T-cell (primary cell): ENCODE data around the gene THPO. TPM values are rescaled to one million over a fixed set of nuclear protein-coding genes. Genes with fewer than 3 reads are reported as not detected.

Experiments
- ATAC-seq, 4 experiments: fragments of 200-7000 bp in 3 of 4; fragments of 150-1000 bp in 1 of 4; cut with Tn5 transposase; replicated peaks in 1 of 4; 1 replicate in 3 of 4; 2 replicates in 1 of 4; pipeline ENCODE4 v1.10.0; 2021; ENCODE audit warnings: moderate library complexity in 3 of 4, mild to moderate bottlenecking in 2 of 4, moderate number of reproducible peaks in 1 of 4
- CTCF ChIA-PET, 2 donors: fragments of 300-600 bp; sonication (Branson Sonifier 250); formaldehyde crosslinking; loops; one replicate each; lab custom pipeline; 2022; ENCODE audit warnings: antibody characterized with exemption in 2 of 2; lab: Charles Lee
- POLR2A ChIA-PET, 2 donors: fragments of 300-600 bp; sonication (Branson Sonifier 250); formaldehyde crosslinking; loops; one replicate each; lab custom pipeline; 2022; ENCODE audit warnings: antibody characterized with exemption in 2 of 2; lab: Charles Lee
- DNase-seq, 35 experiments: peaks; one replicate each; pipeline versions ENCODE4 v3.0.0 to v3.0.0-alpha.2; 2013 to 2023
- H3K27ac ChIP-seq: one replicate; pipeline ENCODE4 v1.5.1; 2013; ENCODE audit warnings: low read length
- H3K27me3 ChIP-seq, 2 experiments: replicated peaks in 1 of 2; 1 replicate in 1 of 2; 2 replicates in 1 of 2; pipeline versions ENCODE4 v1.6.1 to v1.7.0; 2013; ENCODE audit warnings: low read length in 1 of 2, mixed read lengths in 1 of 2; ENCODE audit not compliant: control insufficient read depth in 2 of 2, insufficient read depth in 2 of 2; ENCODE audit errors: extremely low read depth in 1 of 2
- H3K36me3 ChIP-seq, 2 donors: 1 replicate in 1 of 2; 2 replicates in 1 of 2; pipeline versions ENCODE4 v1.6.1 to v1.7.0; 2013; ENCODE audit warnings: low read length in 1 of 2; ENCODE audit not compliant: control insufficient read depth in 2 of 2, insufficient read depth in 1 of 2; ENCODE audit errors: extremely low read depth in 1 of 2
- H3K4me1 ChIP-seq, 2 experiments: 1 replicate in 1 of 2; 2 replicates in 1 of 2; pipeline versions ENCODE4 v1.6.1 to v1.7.0; 2013; ENCODE audit warnings: low read length in 2 of 2, mixed read lengths in 1 of 2; ENCODE audit not compliant: insufficient read depth in 2 of 2, control insufficient read depth in 1 of 2; ENCODE audit errors: extremely low read depth in 1 of 2
- H3K4me3 ChIP-seq, 2 donors: 1 replicate in 1 of 2; 2 replicates in 1 of 2; pipeline versions ENCODE4 v1.5.1 to v1.7.0; 2013; ENCODE audit warnings: mild to moderate bottlenecking in 2 of 2, low read length in 1 of 2, moderate library complexity in 1 of 2; ENCODE audit not compliant: control insufficient read depth in 1 of 2; ENCODE audit errors: extremely low read depth in 1 of 2
- H3K9me3 ChIP-seq: 2 replicates; pipeline ENCODE4 v1.7.0; 2013
- H3K27ac Mint-ChIP-seq, 2 donors: one replicate each; pipeline ENCODE4 v1.8.0; 2020 to 2021; ENCODE audit warnings: mild to moderate bottlenecking in 2 of 2, mixed read lengths in 2 of 2
- H3K27me3 Mint-ChIP-seq, 2 donors: one replicate each; pipeline ENCODE4 v1.8.0; 2021 to 2022; ENCODE audit warnings: mixed read lengths in 2 of 2
- H3K36me3 Mint-ChIP-seq: one replicate; pipeline ENCODE4 v1.8.0; 2021; ENCODE audit warnings: mixed read lengths
- H3K4me1 Mint-ChIP-seq, 3 donors: one replicate each; pipeline ENCODE4 v1.8.0; 2020 to 2022; ENCODE audit warnings: mixed read lengths in 3 of 3, mild to moderate bottlenecking in 1 of 3
- H3K4me3 Mint-ChIP-seq, 3 donors: one replicate each; pipeline ENCODE4 v1.8.0; 2020 to 2022; ENCODE audit warnings: mild to moderate bottlenecking in 3 of 3, mixed read lengths in 3 of 3, moderate library complexity in 3 of 3
- H3K9me3 Mint-ChIP-seq, 3 donors: one replicate each; pipeline ENCODE4 v1.8.0; 2020 to 2022; ENCODE audit warnings: mixed read lengths in 3 of 3
- WGBS: methylation state at CpG from one replicate; pipeline ENCODE4 v1.1.5; 2013; ENCODE audit warnings: missing lambda C conversion rate; ENCODE audit not compliant: insufficient coverage; 5-methylcytosine and 5-hydroxymethylcytosine counted together
- total RNA-seq, 35 experiments: library from RNA in 6 of 35; stranded (reverse) in 6 of 35; fragments of 120-200 nt in 1 of 35; gene quantifications; one replicate each; pipeline versions ENCODE4 v1.2.1 to v1.2.4 and lab custom pipeline; 2013 to 2026

THPO gene
- total RNA-seq, 5 donors from 2014 or later (not counting 1 experiment from before 2014, with no cell fraction given), result not detected

DNA sequence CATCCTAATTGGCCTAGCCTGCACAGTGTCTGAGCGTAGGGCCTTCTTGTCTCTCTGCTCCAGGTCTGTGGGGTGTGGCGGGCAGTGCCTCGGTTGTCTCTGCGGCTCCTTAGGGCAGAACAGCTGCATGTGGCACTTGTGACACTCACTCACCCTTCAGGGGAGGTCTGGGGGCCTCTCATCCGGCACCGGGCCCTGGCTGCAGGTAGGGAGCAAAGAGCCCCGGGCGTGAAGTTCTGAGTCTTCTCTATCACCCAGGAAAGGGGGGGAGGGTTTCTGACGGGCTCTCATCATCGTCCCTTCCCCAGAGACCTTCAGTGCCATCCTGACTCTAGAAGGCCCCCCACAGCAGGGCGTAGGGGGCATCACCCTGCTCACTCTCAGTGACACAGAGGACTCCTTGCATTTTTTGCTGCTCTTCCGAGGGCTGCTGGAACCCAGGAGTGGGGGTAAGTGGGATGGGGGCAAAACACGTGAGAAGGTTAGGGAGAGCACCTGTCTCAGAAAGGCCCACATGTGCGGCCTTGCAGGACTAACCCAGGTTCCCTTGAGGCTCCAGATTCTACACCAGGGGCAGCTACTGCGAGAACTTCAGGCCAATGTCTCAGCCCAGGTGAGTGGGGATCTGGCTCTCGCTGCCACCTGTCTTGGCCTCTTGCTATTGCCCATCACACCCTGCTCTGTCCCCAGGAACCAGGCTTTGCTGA lies 4.5 kb upstream of the THPO start:
- Mint-ChIP-seq H3K4me1 (peaks cover 6 to 18% (median 12%) of the 10 kb centered on the region in 3 donors), H3K27me3 (peaks cover 44 to 67% of the 10 kb centered on the region in 2 donors), H3K36me3 (no peaks in the 10 kb centered on the region), H3K9me3 (no peaks in the 10 kb centered on the region), H3K27ac (no peak overlapping the region), H3K4me3 (peak overlapping the region in 1 of 3 donors; percentile 68)
- Histone ChIP-seq H3K4me1 (peaks cover 2 to 14% of the 10 kb centered on the region in 2 experiments), H3K4me3 (no peak overlapping the region), H3K27ac (no peak overlapping the region), H3K9me3 (no peaks in the 10 kb centered on the region), H3K36me3 (no peaks in the 10 kb centered on the region), H3K27me3 (peaks cover 4 to 83% of the 10 kb centered on the region in 2 experiments)
- WGBS, result 82% methylated on average over 6 of the region's 16 CpGs
- no peak for DNase-seq
- CTCF ChIA-PET, result no interaction called here
- POLR2A ChIA-PET, result no interaction called here
- no peak for ATAC-seq

DNA sequence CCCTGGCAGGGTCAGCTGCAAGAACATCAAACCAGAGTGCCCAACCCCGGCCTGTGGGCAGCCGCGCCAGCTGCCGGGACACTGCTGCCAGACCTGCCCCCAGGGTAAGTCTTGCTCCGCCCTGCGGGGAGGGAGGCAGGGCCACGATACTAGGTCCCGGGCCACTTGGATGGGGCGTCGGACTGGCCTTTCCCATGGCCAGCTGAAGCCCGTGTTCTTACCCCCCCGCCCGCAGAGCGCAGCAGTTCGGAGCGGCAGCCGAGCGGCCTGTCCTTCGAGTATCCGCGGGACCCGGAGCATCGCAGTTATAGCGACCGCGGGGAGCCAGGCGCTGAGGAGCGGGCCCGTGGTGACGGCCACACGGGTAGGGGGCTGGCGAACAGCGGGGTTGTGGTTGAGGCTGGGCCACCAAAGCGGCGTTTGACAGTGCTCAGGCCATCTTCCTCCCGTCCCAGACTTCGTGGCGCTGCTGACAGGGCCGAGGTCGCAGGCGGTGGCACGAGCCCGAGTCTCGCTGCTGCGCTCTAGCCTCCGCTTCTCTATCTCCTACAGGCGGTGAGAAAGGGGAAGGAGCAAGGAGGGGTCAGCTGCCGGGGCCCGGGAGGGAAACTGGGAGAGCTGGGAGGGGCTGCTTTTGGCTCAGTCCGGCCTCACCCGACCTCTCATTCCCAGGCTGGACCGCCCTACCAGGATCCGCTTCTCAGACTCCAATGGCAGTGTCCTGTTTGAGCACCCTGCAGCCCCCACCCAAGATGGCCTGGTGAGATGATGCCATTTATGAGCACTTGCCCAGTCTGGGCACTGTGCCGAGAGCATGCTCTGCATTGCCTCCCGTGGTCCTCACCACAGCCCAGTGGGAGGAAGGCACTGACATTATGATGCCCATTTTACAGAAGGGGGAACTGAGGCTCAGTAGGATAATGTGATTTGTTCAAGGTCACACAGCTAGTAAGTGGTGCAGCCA lies 3.5 kb upstream of the THPO start:
- Mint-ChIP-seq H3K9me3 (no peaks in the 10 kb centered on the region), H3K4me1 (peaks cover 6 to 18% (median 12%) of the 10 kb centered on the region in 3 donors), H3K27me3 (peaks cover 51 to 74% of the 10 kb centered on the region in 2 donors), H3K27ac (no peak overlapping the region), H3K36me3 (no peaks in the 10 kb centered on the region), H3K4me3 (peak overlapping the region; percentile 63 to 75 (median 68))
- H3K27ac ChIP-seq, result no peak overlapping the region
- ChIA-PET CTCF (interaction anchor here in 1 of 2 donors (0.6 kb wide), 1 partner anchor 384 kb away, joined by 6 read pairs; no protein-coding TSS in a partner anchor), POLR2A (interaction anchor here in 1 of 2 donors (0.6 kb wide), 1 partner anchor 17 kb away, joined by 3 read pairs; no protein-coding TSS in a partner anchor)
- 12% methylated on average over 38 of the region's 55 CpGs for WGBS
- no peaks in the 10 kb centered on the region for H3K9me3 ChIP-seq
- peak in 3 of 4 experiments; percentile 29 to 38 (median 34) for ATAC-seq
- H3K4me3 ChIP-seq, result peak overlapping the region; percentile 3 to 75
- H3K27me3 ChIP-seq, result peaks cover 4 to 84% of the 10 kb centered on the region in 2 experiments
- peaks cover 2 to 14% of the 10 kb centered on the region in 2 experiments for H3K4me1 ChIP-seq
- no peak for DNase-seq
- no peaks in the 10 kb centered on the region for H3K36me3 ChIP-seq

DNA sequence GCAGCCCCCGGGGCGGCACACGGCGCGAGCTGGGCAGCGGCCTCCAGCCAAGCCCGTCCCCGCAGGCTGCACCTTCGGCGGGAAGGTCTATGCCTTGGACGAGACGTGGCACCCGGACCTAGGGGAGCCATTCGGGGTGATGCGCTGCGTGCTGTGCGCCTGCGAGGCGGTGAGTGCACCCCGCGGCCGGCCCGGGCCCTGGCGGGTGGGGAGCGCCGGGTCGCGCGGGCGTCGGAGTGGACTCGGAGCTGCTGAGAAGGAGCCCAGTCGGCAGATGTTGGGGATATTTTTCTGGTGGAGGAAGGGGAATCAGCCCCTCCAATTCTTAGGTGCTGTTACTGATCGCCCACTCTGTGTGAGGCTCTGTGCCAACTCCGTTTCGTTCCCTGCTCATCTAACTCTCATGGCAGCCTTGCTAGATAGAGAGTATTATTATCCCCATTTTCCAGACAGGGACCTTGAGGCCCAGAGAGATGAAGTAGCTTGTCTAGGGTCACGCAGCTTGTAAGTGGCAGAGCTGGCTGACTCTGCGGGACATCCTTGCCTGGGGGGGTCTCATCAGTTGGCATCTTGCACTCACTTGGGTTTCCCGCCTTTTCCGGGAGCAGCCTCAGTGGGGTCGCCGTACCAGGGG lies 2.7 kb upstream of the THPO start:
- Histone ChIP-seq H3K4me1 (peaks cover 2 to 14% of the 10 kb centered on the region in 2 experiments), H3K4me3 (peak overlapping the region; percentile 15 to 75), H3K27me3 (peaks cover 4 to 84% of the 10 kb centered on the region in 2 experiments), H3K9me3 (no peaks in the 10 kb centered on the region), H3K36me3 (no peaks in the 10 kb centered on the region), H3K27ac (no peak overlapping the region)
- H3K4me1 Mint-ChIP-seq, result peaks cover 6 to 18% (median 12%) of the 10 kb centered on the region in 3 donors
- ATAC-seq, result peak; percentile 45 to 72 (median 50)
- H3K27me3 Mint-ChIP-seq, result peaks cover 56 to 78% of the 10 kb centered on the region in 2 donors
- POLR2A ChIA-PET, result interaction anchor here in 1 of 2 donors (0.6 kb wide), 1 partner anchor 17 kb away, joined by 3 read pairs; no protein-coding TSS in a partner anchor
- CTCF ChIA-PET, result interaction anchor here in 1 of 2 donors (0.6 kb wide), 1 partner anchor 385 kb away, joined by 6 read pairs; no protein-coding TSS in a partner anchor
- no peak overlapping the region for H3K27ac Mint-ChIP-seq
- H3K9me3 Mint-ChIP-seq, result no peaks in the 10 kb centered on the region
- peak in 3 of 35 experiments; percentile 18 to 35 (median 31) for DNase-seq
- H3K36me3 Mint-ChIP-seq, result no peaks in the 10 kb centered on the region
- H3K4me3 Mint-ChIP-seq, result peak overlapping the region; percentile 63 to 75 (median 68)
- 8% methylated on average over 32 of the region's 42 CpGs for WGBS

DNA sequence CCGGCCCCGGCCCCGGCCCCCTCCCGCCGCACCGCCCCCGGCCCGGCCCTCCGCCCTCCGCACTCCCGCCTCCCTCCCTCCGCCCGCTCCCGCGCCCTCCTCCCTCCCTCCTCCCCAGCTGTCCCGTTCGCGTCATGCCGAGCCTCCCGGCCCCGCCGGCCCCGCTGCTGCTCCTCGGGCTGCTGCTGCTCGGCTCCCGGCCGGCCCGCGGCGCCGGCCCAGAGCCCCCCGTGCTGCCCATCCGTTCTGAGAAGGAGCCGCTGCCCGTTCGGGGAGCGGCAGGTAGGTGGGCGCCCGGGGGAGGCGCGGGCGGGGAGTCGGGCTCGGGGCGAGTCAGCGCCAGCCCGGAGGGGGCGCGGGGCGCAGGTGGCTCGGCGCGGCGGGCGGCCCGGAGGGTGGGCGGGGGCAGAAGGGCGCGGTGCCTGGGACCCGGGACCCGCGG lies 2.2 kb upstream of the THPO start:
- DNase-seq (peak in 4 of 35 experiments; percentile 9 to 36 (median 26)), ATAC-seq (peak; percentile 41 to 55 (median 46))

DNA sequence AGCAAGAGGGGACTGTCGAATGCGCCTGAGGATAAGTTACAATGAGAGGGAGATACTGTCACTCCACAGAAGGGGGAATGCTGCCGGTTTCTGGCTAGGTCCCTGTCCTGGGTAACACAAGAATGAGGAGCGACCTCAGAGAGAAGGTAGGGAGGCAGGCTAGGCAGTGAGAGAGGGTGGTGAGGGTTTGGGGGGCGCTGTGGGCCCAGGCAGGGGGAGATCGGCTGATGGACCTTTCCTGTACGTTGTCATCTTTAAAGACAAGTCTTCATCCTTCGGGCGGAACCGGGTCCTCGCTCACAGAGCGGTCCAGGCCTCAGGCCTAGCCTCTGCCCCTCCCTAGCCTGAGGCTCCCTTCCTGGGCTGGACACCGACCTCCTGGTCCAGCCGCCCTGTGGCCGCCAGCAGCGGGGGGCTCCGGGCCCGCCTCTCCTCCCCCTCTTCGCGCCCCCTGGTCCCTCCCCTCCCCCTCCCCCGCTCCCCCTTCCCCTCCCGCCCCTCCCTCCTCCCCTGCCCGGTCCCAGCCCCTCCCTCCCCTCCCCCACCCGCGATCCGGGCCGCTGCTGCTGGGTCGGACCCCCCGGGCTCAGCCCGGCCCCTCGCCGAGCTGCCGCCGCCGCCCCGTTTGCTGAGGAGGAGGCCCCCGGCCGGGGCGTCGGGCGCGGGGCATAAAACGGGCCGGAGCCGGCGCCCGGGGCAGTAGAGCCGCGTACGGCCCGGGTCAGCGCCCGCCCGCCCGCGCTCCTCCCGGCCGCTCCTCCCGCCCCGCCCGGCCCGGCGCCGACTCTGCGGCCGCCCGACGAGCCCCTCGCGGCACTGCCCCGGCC lies 1.6 kb upstream of the THPO start, which contains the start of gene CHRD:
Gene CHRD (plus strand): TSS at position 697 of the 827 bp plus-strand sequence. CDS start 265 bp downstream, outside the sequence.
- Mint-ChIP-seq H3K4me3 (peak within 1 kb of the TSS; percentile 63 to 77 (median 76)), H3K36me3 (no peaks in the 10 kb centered on the region), H3K27me3 (peaks cover 57 to 71% of the 10 kb centered on the region in 2 donors), H3K9me3 (no peaks in the 10 kb centered on the region), H3K27ac (peak within 1 kb of the TSS in 1 of 2 donors; percentile 63), H3K4me1 (peaks cover 6 to 18% (median 12%) of the 10 kb centered on the region in 3 donors)
- no peak within 1 kb of the TSS for H3K27ac ChIP-seq
- H3K4me3 ChIP-seq, result peak within 1 kb of the TSS; percentile 15 to 75
- ChIA-PET POLR2A (no interaction called here), CTCF (no interaction called here)
- WGBS, result 20% methylated on average over 47 of the region's 71 CpGs
- H3K27me3 ChIP-seq, result peaks cover 4 to 75% of the 10 kb centered on the region in 2 experiments
- ATAC-seq (no peak), DNase-seq (no peak)
- no peaks in the 10 kb centered on the region for H3K9me3 ChIP-seq
- H3K36me3 ChIP-seq, result no peaks in the 10 kb centered on the region
- peaks cover 2 to 14% of the 10 kb centered on the region in 2 experiments for H3K4me1 ChIP-seq

More for the DNA sequence above, 2.2 kb upstream of the THPO start:
- Mint-ChIP-seq H3K27me3 (peaks cover 60 to 77% of the 10 kb centered on the region in 2 donors), H3K9me3 (no peaks in the 10 kb centered on the region), H3K4me1 (peaks cover 6 to 18% (median 12%) of the 10 kb centered on the region in 3 donors), H3K27ac (no peak overlapping the region), H3K36me3 (no peaks in the 10 kb centered on the region), H3K4me3 (peak overlapping the region in 1 of 3 donors; percentile 68)
- no peaks in the 10 kb centered on the region for H3K36me3 ChIP-seq
- H3K4me3 ChIP-seq, result no peak overlapping the region
- peaks cover 2 to 14% of the 10 kb centered on the region in 2 experiments for H3K4me1 ChIP-seq
- no peaks in the 10 kb centered on the region for H3K9me3 ChIP-seq
- 1% methylated on average over 47 of the region's 62 CpGs for WGBS
- ChIA-PET POLR2A (no interaction called here), CTCF (no interaction called here)
- peaks cover 4 to 82% of the 10 kb centered on the region in 2 experiments for H3K27me3 ChIP-seq
- H3K27ac ChIP-seq, result no peak overlapping the region
